K562 (cell line): ENCODE results near the gene ZNF487. TPM values are rescaled to one million over a fixed set of nuclear protein-coding genes. Genes with fewer than 3 reads are reported as not detected.

ENCODE experiments used
- ATAC-seq: fragments of 200-7000 bp; cut with Tn5 transposase; 3 replicates; pipeline ENCODE4 v1.9.1; 2020; ENCODE audit warnings: moderate library complexity
- BruUV-seq: library from RNA; stranded (reverse); fragments of 400-500 nt; replicated peaks from 2 replicates; lab custom pipeline; 2021; lab: Mats Ljungman, UMichigan
- CTCF ChIA-PET: fragments of 300-600 bp; formaldehyde crosslinking; extraction: SDS; loops from one replicate; lab custom pipeline; 2021; ENCODE audit warnings: low intra/inter-chr PET ratio; lab: Yijun Ruan, JAX
- POLR2A ChIA-PET: fragments of 300-600, 350-650 bp; sonication (Branson Sonifier 250); formaldehyde crosslinking; extraction: SDS; loops from one replicate; lab custom pipeline; 2021; ENCODE audit warnings: antibody characterized with exemption, inconsistent platforms; lab: Yijun Ruan, JAX
- DNase-seq, 4 experiments: peaks; one replicate each; pipeline versions ENCODE4 v3.0.0 to v3.0.0-alpha.2; 2011 to 2018; ENCODE audit warnings: low spot score in 3 of 4, mixed read lengths in 3 of 4; ENCODE audit errors: extremely low read depth in 1 of 4
- FAIRE-seq: peaks from 2 replicates; lab custom pipeline; 2011; peaks lifted over from hg19 to GRCh38; lab: Jason Lieb, UNC
- H2AFZ ChIP-seq: 2 replicates; pipeline ENCODE4 v1.6.0; 2011; ENCODE audit warnings: low read depth, low read length, control low read depth, inconsistent platforms
- H3K27ac ChIP-seq: fragments of 200-600 bp; 3 replicates; pipeline ENCODE4 v1.8.0; 2011; ENCODE audit warnings: low read depth, mild to moderate bottlenecking, control low read depth, inconsistent platforms, low read length, moderate library complexity, mixed read lengths; ENCODE audit errors: extremely low read depth
- H3K27me3 ChIP-seq, 2 experiments: fragments of 300-600 bp in 1 of 2; 2 replicates in 1 of 2; 3 replicates in 1 of 2; pipeline versions ENCODE4 v1.6.0 to v1.8.0; 2011; ENCODE audit warnings: inconsistent platforms in 2 of 2, low read length in 2 of 2, mild to moderate bottlenecking in 1 of 2, mixed read lengths in 1 of 2, moderate library complexity in 1 of 2; ENCODE audit not compliant: control insufficient read depth in 2 of 2, insufficient read depth in 2 of 2
- H3K36me3 ChIP-seq: fragments of 300-600 bp; 3 replicates; pipeline ENCODE4 v1.8.0; 2011; ENCODE audit warnings: mild to moderate bottlenecking, low read length, inconsistent platforms; ENCODE audit not compliant: control insufficient read depth, insufficient read depth
- H3K4me1 ChIP-seq, 2 experiments: fragments of 200-600 bp in 1 of 2; replicated peaks in 1 of 2; 2 replicates in 1 of 2; 3 replicates in 1 of 2; pipeline versions ENCODE4 v1.5.1 to v1.8.0; 2011; ENCODE audit warnings: inconsistent platforms in 2 of 2, low read length in 2 of 2, mild to moderate bottlenecking in 1 of 2, mixed read lengths in 1 of 2, moderate library complexity in 1 of 2; ENCODE audit not compliant: control insufficient read depth in 2 of 2, insufficient read depth in 2 of 2
- H3K4me2 ChIP-seq: 2 replicates; pipeline ENCODE4 v1.6.1; 2011; ENCODE audit warnings: low read length, control low read depth, inconsistent platforms, mixed read lengths; ENCODE audit not compliant: insufficient read depth
- H3K4me3 ChIP-seq: fragments of 200-600 bp; sonication (generic), shearing (Covaris generic); 2 replicates; pipeline ENCODE4 v1.5.1; 2016; ENCODE audit warnings: control low read depth, inconsistent platforms
- H3K79me2 ChIP-seq: fragments of 200-600 bp; 3 replicates; pipeline ENCODE4 v1.8.0; 2011; ENCODE audit warnings: low read length, inconsistent platforms; ENCODE audit not compliant: control insufficient read depth, insufficient read depth
- H3K9ac ChIP-seq, 2 experiments: 2 replicates each; pipeline versions ENCODE4 v1.6.0 to v1.6.1; 2011; ENCODE audit warnings: low read depth in 2 of 2, low read length in 2 of 2, control low read depth in 1 of 2, inconsistent platforms in 1 of 2, mild to moderate bottlenecking in 1 of 2, mixed read lengths in 1 of 2; ENCODE audit not compliant: insufficient read depth in 1 of 2
- H3K9me1 ChIP-seq: one replicate; pipeline ENCODE4 v1.6.0; 2011; ENCODE audit warnings: inconsistent platforms, mild to moderate bottlenecking, low read length, moderate library complexity; ENCODE audit not compliant: control insufficient read depth, insufficient read depth
- H3K9me3 ChIP-seq: replicated peaks from 2 replicates; pipeline ENCODE4 v1.5.1; 2011; ENCODE audit warnings: low read depth, low read length, inconsistent platforms; ENCODE audit not compliant: control insufficient read depth, insufficient read depth
- H4K20me1 ChIP-seq: replicated peaks from 2 replicates; pipeline ENCODE4 v1.6.1; 2011; ENCODE audit warnings: low read length, inconsistent platforms, mixed read lengths; ENCODE audit not compliant: control insufficient read depth, insufficient read depth
- CREM ChIP-seq: IDR thresholded peaks from 2 replicates; pipeline ENCODE4 v1.6.1; 2014; ENCODE audit warnings: antibody characterized with exemption, low read depth
- NCOA2 ChIP-seq, 2 experiments: fragments of 450-650 bp; IDR thresholded peaks; 2 replicates each; pipeline ENCODE4 v1.6.1; 2018; ENCODE audit warnings: mild to moderate bottlenecking in 2 of 2, moderate library complexity in 1 of 2; ENCODE audit not compliant: partially characterized antibody in 2 of 2
- NFE2L1 ChIP-seq: fragments of 450-650 bp; IDR thresholded peaks from 2 replicates; pipeline ENCODE4 v1.6.1; 2016; ENCODE audit warnings: missing genetic modification characterization, low read depth, mild to moderate bottlenecking, missing compliant biosample characterization, moderate library complexity, borderline replicate concordance
- ZNF583 ChIP-seq: fragments of 250-450 bp; sonication (Bioruptor Pico); IDR thresholded peaks from 2 replicates; pipeline ENCODE4 v1.4.0; 2020
- whole genome bisulfite sequencing: fragments of 100-300 bp; shearing (Covaris generic); methylation state at CpG from one replicate; pipeline ENCODE4 v1.1.6; 2016; ENCODE audit warnings: low coverage, mixed read lengths; ENCODE audit not compliant: insufficient coverage; ENCODE audit errors: missing lambda C conversion rate; 5-methylcytosine and 5-hydroxymethylcytosine counted together
- in situ Hi-C: fragments of 300-500 bp; cut with MboI; formaldehyde crosslinking; loops from 4 replicates; pipeline ENCODE4 v1.15.0; 2018; ENCODE audit warnings: inconsistent platforms, mixed read lengths
- intact Hi-C: fragments of 100-400 bp; cut with micrococcal nuclease; formaldehyde crosslinking; loops from 2 replicates; pipeline ENCODE4 v1.14.2; 2022
- polyA plus RNA-seq, 8 experiments: library from polyadenylated mRNA; depleted of rRNA in 4 of 8; stranded (reverse) in 5 of 8; unstranded in 3 of 8; fragments of >200 nt; fragmentation: Nextera tagmentation in 2 of 8; fragmentation: Illumina TruSeq in 1 of 8; extraction: Ambion mirVana in 2 of 8; extraction: Trizol in 1 of 8; gene quantifications; 2 replicates each; pipeline versions ENCODE4 v1.2.1 to v1.2.3, GENCODE V29; 2011 to 2014; ENCODE audit warnings: inconsistent platforms in 1 of 8, missing spikeins in 1 of 8
- total RNA-seq, 7 experiments: library from RNA; depleted of rRNA in 6 of 7; stranded (reverse); fragments of >200 nt in 6 of 7; fragmentation: Illumina TruSeq in 2 of 7; extraction: Trizol in 2 of 7; gene quantifications; 2 replicates each; pipeline versions ENCODE4 v1.2.1 to v1.2.3, GENCODE V29; 2011 to 2021; ENCODE audit warnings: low replicate concordance in 1 of 7
- TF ChIP-seq, protein P1 (sequence below): IDR thresholded peaks from 2 replicates; pipeline ENCODE4 v1.6.1; 2014; ENCODE audit warnings: antibody characterized with exemption
- TF ChIP-seq, protein P2 (sequence below), 2 experiments: fragments of 250-450 bp in 1 of 2; fragments of 450-650 bp in 1 of 2; sonication (Bioruptor Pico) in 1 of 2; IDR thresholded peaks; 2 replicates each; pipeline versions ENCODE4 v1.6.1 to v1.8.0; 2016 to 2021; ENCODE audit warnings: mild to moderate bottlenecking in 2 of 2, moderate library complexity in 2 of 2, missing compliant biosample characterization in 1 of 2, missing genetic modification characterization in 1 of 2
- TF ChIP-seq, protein P3 (sequence below), 2 experiments: fragments of 450-650 bp; IDR thresholded peaks; 2 replicates each; pipeline ENCODE4 v1.6.1; 2016; ENCODE audit warnings: mild to moderate bottlenecking in 2 of 2, borderline replicate concordance in 1 of 2, low read depth in 1 of 2, moderate library complexity in 1 of 2

The ZNF487 gene
- total and polyA plus RNA-seq, 9 of the 15 experiments (the other 6 are each of a cell fraction or from before 2014, with no cell fraction given): 1.9 to 6.5 (median 4.2) TPM

GRCh38 chr10:43407576-43408330 lies 29.2 kb upstream of the ZNF487 start:
- TSS peak; percentile 37 for BruUV-seq
- Histone ChIP-seq H3K4me1 (peaks cover 22 to 50% of the 10 kb centered on the region in 2 experiments; a peak in 4 of 5 replicates), H4K20me1 (peaks cover 34% of the 10 kb centered on the region), H2AFZ (peak overlapping the region; percentile 38), H3K4me2 (peak overlapping the region; percentile 84), H3K9ac (peak overlapping the region; percentile 91 to 99), H3K4me3 (peak overlapping the region; percentile 82), H3K9me3 (no peaks in the 10 kb centered on the region), H3K9me1 (no peaks in the 10 kb centered on the region), H3K27ac (peak overlapping the region; percentile 91), H3K36me3 (peaks cover 32% of the 10 kb centered on the region; the same call in 2 of the 3 replicates), H3K27me3 (no peaks in the 10 kb centered on the region), H3K79me2 (peaks cover 70% of the 10 kb centered on the region)
- ChIA-PET POLR2A (interaction anchor here (0.6 to 3.9 kb wide), 24 partner anchors 10 to 428 kb away, joined by 3 to 60 read pairs (median 4); partner anchors contain the start of gene ZNF487), CTCF (interaction anchor here (0.8 kb wide), 1 partner anchor 28 kb away, joined by 3 read pairs; no protein-coding TSS in a partner anchor)
- FAIRE-seq (peak; percentile 84), ATAC-seq (peak; percentile 69), DNase-seq (peak; percentile 70 to 97 (median 82))
- WGBS: under 1% methylated on average over 46 of the region's 56 CpGs
- in situ Hi-C loops: no loop called here
- intact Hi-C loops: loop anchor here (1.0 kb wide), 2 partner anchors 8 to 29 kb away; no protein-coding TSS in a partner anchor
- no peak for TF ChIP-seq NCOA2 (IDR thresholded peaks at IDR 0.05; ENCODE audit: partially characterized antibody in 2 of 2)
- TF ChIP-seq, protein P1, sequence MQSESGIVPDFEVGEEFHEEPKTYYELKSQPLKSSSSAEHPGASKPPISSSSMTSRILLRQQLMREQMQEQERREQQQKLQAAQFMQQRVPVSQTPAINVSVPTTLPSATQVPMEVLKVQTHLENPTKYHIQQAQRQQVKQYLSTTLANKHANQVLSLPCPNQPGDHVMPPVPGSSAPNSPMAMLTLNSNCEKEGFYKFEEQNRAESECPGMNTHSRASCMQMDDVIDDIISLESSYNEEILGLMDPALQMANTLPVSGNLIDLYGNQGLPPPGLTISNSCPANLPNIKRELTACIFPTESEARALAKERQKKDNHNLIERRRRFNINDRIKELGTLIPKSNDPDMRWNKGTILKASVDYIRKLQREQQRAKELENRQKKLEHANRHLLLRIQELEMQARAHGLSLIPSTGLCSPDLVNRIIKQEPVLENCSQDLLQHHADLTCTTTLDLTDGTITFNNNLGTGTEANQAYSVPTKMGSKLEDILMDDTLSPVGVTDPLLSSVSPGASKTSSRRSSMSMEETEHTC: peak; percentile 89
- TF ChIP-seq NFE2L1 (tag): no peak
- TF ChIP-seq ZNF583: no peak
- TF ChIP-seq, protein P2, sequence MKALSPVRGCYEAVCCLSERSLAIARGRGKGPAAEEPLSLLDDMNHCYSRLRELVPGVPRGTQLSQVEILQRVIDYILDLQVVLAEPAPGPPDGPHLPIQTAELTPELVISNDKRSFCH (CRISPR knock-in tag; IDR thresholded peaks at IDR 0.05): no peak
- TF ChIP-seq, protein P2 (tag; IDR thresholded peaks at IDR 0.05): peak; percentile 78; the same call in 1 of the 2 replicates
- TF ChIP-seq, protein P3, sequence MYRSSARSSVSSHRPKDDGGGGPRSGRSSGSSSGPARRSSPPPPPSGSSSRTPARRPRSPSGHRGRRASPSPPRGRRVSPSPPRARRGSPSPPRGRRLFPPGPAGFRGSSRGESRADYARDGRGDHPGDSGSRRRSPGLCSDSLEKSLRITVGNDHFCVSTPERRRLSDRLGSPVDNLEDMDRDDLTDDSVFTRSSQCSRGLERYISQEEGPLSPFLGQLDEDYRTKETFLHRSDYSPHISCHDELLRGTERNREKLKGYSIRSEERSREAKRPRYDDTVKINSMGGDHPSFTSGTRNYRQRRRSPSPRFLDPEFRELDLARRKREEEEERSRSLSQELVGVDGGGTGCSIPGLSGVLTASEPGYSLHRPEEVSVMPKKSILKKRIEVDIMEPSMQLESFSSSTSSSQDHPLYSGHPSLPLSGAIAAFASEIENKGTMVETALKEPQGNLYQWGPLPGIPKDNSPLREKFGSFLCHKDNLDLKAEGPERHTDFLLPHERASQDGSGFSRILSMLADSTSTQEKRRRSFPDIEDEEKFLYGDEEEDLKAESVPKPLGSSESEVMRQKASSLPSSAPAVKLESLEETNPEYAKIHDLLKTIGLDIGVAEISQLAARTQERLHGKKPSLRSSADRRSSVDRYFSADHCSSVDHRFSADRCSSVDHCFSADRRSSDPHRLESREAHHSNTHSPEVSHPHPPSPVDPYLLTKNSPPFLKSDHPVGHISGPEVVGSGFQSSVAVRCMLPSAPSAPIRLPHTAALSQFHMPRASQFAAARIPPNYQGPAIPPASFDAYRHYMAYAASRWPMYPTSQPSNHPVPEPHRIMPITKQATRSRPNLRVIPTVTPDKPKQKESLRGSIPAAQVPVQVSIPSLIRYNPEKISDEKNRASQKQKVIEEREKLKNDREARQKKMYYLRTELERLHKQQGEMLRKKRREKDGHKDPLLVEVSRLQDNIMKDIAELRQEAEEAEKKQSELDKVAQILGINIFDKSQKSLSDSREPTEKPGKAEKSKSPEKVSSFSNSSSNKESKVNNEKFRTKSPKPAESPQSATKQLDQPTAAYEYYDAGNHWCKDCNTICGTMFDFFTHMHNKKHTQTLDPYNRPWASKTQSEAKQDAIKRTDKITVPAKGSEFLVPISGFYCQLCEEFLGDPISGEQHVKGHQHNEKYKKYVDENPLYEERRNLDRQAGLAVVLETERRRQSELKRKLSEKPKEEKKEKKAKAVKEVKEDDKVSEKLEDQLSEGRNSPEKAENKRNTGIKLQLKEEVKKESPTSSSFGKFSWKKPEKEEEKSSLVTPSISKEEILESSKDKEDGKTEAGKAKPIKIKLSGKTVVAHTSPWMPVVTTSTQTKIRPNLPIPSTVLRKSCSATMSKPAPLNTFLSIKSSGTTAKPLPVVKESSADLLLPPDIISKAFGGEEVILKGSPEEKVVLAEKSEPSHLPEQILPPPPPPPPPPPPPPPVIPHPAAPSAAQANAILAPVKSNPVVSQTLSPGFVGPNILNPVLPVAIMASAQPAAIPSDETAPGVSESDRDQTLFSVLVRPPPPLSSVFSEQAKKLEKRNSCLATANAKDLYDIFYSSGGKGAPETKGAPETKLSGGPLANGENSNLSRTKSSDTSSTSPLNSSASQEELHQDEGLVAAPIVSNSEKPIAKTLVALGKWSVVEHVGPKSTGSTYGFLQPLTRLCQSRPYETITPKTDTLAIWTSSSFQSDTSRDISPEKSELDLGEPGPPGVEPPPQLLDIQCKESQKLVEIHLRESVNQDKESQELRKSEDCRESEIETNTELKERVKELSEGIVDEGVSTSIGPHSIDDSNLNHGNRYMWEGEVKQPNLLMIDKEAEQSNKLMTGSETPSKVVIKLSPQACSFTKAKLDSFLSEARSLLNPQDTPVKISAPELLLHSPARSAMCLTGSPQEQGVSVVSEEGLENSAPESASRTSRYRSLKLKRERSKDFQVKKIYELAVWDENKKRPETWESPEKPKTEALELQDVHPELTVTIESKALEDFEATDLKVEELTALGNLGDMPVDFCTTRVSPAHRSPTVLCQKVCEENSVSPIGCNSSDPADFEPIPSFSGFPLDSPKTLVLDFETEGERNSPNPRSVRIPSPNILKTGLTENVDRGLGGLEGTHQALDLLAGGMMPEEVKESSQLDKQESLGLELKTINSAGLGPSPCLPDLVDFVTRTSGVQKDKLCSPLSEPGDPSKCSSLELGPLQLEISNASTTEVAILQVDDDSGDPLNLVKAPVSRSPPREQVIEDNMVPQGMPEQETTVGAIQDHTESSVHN (IDR thresholded peaks at IDR 0.05; ENCODE audit: borderline replicate concordance in 1 of 2, low read depth in 1 of 2): 0 out of 4 replicates have a peak, but pooled peaks of 1 of the 2 experiments have one; percentile 58
- peak; percentile 72 for TF ChIP-seq CREM
